Heart left ventricle (tissue), 13 donors: Measurements from ENCODE around the gene OPCML.

Experiments
- CTCF ChIP-seq, 12 donors: fragments of 200-600 bp; sonication (generic) in 4 of 12; IDR thresholded peaks; one replicate each; pipeline versions ENCODE4 v1.5.0 to v1.8.0; 2018 to 2022; ENCODE audit warnings: antibody characterized with exemption in 12 of 12, mild to moderate bottlenecking in 5 of 12
- POLR2A ChIP-seq, 2 donors: fragments of 450-650 bp; IDR thresholded peaks; one replicate each; pipeline ENCODE4 v1.6.1; 2017; ENCODE audit warnings: antibody characterized with exemption in 2 of 2, mild to moderate bottlenecking in 2 of 2, moderate library complexity in 2 of 2
- donor health status: ischemic (EF 13 %, LVEDD 7.1; RV severe dilation, severe dysfunction).
- donor health status: DM: no; HTN: yes; CAD: no.
- donor health status: DM: no; HTN: no; CAD: no.
- donor health status: ischemic (EF 25% LVEDD 6.9; RV normal size, moderate dysfunction).
- donor health status: ischemic (EF 25% LVEDD 5.7; RV mildly dilated, moderate dysfunction).
- donor health status: ischemic (EF 35%, LVEDD 5.7; RV mildly dilated, moderate dysfunction).
- donor health status: nonischemic (EF 11% LVEDD 7.7; RV severe dilation, severe dysfunction).
- donor health status: DM: yes; HTN: yes; CAD: no.
- donor health status: PGD.
- donor health status: ischemic (EF 29% LVEDD 5.4; RV normal size, mild dysfunction).
- donor health status: nonischemic (EF 23%, LVEDD 6.1; RV moderate dilation, normal function).

DNA sequence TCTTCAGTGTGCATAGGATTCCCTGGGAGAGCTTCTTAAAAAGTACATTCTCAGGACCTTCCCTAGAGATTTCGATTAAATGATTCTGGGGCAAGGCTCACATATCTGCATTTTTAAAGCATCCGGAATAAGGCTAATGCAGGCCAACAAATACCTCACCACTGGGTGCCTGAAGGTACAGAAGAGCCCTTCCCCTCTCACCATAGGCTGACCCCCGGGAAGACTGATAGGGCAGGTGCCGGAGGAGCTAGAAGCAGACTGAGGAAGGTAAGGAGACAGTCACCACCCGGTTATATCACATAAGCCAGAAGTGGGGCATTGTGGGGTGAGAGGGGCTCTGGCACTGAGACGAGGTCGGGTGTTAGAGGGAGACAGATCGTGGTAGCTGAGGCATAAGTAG is 1102.6 kb downstream of the OPCML start:
- no peak for TF ChIP-seq CTCF (IDR thresholded peaks at IDR 0.05)
- no peak for TF ChIP-seq POLR2A (IDR thresholded peaks at IDR 0.05)
